Psoas muscle (tissue), 8 donors: ENCODE measurements around the gene DENND1A. TPM values are rescaled to one million over a fixed set of nuclear protein-coding genes. Genes with fewer than 3 reads are reported as not detected.
A peak's percentile ranks its signal among the peaks of the same experiment; 100 is the strongest.

Experiments used
- ATAC-seq, 4 donors: fragments of 200-7000 bp; cut with Tn5 transposase; one replicate each; pipeline ENCODE4 v1.9.1; 2020; ENCODE audit warnings: moderate library complexity in 3 of 4, mild to moderate bottlenecking in 2 of 4
- DNase-seq, 2 donors: peaks; one replicate each; pipeline ENCODE4 v3.0.0-alpha.2; 2020
- H3K27ac ChIP-seq: fragments of 200-600 bp; one replicate; pipeline ENCODE4 v1.8.0; 2022
- H3K27me3 ChIP-seq, 3 donors: fragments of 200-600 bp in 1 of 3; one replicate each; pipeline versions ENCODE4 v1.6.1 to v1.8.0; 2013 to 2022; ENCODE audit warnings: low read length in 2 of 3, mild to moderate bottlenecking in 2 of 3, moderate library complexity in 1 of 3; ENCODE audit not compliant: insufficient read depth in 3 of 3
- H3K36me3 ChIP-seq, 2 donors: fragments of 200-600 bp in 1 of 2; one replicate each; pipeline versions ENCODE4 v1.6.1 to v1.8.0; 2013 to 2022; ENCODE audit warnings: low read depth in 1 of 2, mild to moderate bottlenecking in 1 of 2, moderate library complexity in 1 of 2; ENCODE audit not compliant: insufficient read depth in 1 of 2
- H3K4me1 ChIP-seq: fragments of 200-600 bp; one replicate; pipeline ENCODE4 v1.8.0; 2022
- H3K4me3 ChIP-seq: fragments of 200-600 bp; one replicate; pipeline ENCODE4 v1.8.0; 2022; ENCODE audit warnings: mild to moderate bottlenecking
- H3K9me3 ChIP-seq: fragments of 200-600 bp; one replicate; pipeline ENCODE4 v1.8.0; 2022
- WGBS, 3 donors: extraction: QIAGEN DNeasy Blood & Tissue Kit; methylation state at CpG; one replicate each; pipeline versions ENCODE4 v1.1.6 to v1.1.7; 2013; 5-methylcytosine and 5-hydroxymethylcytosine counted together
- intact Hi-C, 2 donors: fragments of 100-400 bp; cut with DNase I; formaldehyde crosslinking; loops; one replicate each; pipeline versions ENCODE4 v1.11.0 to v1.14.2; 2022
- polyA plus RNA-seq, 3 donors: library from polyadenylated mRNA; stranded (reverse); fragments of 200-250 nt; gene quantifications; one replicate each; pipeline ENCODE4 v1.2.3, GENCODE V29; 2013
- total RNA-seq, 4 donors: library from RNA; stranded (reverse); fragmentation: NEBNext Ultra II Directional in 2 of 4; extraction: Animal tissue kit (Norgen Biotek cat#: 25700) in 2 of 4; gene quantifications; one replicate each; pipeline versions ENCODE4 v1.2.1 to v1.2.4, GENCODE V29; 2021 to 2023
- TF ChIP-seq, protein P1 (sequence below): fragments of 200-600 bp; IDR thresholded peaks from one replicate; pipeline ENCODE4 v1.8.0; 2022; ENCODE audit warnings: antibody characterized with exemption
- donor health status: healthy with polysubstance abuse.
- donor health status: DM: no; HTN: no; CAD: no; lungs with moderate emphysema.
- donor health status: Bipolar disorder and iron deficiency.
- donor health status: healthy.
- donor health status: DM: yes; HTN: yes; CAD: no.
- donor health status: DM: no; HTN: no; CAD: no.
- donor health status: DM: no; HTN: no; CAD: no.
- donor health status: DM: yes; HTN: yes; CAD: no.

DENND1A gene
- total and polyA plus RNA-seq, 7 donors: 6.1 to 17.3 (median 13.9) TPM

DNA sequence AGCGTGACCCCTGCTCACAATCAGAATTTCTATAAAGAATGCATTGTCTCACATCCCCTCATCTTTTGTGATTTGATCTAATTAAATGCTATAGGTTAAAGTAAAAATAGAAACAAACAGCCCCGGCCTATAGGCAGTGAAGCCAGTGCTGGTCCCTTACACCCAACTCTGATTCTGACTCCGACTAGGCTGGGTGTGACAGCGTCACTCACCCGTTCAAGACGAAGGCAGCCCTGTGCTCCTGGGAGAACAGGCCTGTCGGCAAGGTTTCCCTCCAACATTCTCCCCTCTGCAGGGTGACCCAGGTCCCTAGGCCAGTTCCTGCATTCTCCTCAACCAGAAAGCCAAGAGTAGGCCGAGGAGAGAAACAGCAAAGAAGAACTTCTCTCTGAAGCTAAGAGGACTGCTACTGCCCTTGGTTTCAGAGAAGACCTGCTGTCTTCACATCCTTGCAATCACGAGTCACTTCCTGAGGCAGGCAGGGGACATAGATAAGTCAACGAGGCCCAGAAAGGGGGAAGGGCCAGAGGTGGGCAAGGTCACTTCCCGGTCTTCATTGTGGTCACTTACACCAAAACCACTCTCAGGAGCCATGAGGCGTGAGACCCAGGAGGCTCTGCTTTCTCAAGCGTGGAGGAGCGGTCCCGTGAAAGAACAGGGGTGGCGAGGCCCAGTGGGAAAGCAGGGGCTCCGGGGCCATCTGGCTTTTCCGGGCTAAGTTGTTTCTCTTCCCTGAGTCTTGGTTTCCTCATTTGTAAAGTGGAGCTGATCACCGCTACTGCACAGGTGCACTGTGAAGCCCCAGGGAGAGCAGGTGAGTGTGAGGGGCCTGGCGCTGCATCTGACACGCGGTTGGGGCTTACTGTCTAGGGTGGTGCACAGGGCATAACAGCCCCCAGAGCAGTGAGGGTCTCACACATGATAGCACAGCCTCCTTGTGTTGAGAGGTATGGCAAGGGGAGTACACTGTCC lies 373.2 kb downstream of the DENND1A start:
- Histone ChIP-seq H3K36me3 (peaks cover 0 to 15% of the 10 kb centered on the region in 2 donors), H3K4me3 (no peak overlapping the region), H3K4me1 (no peaks in the 10 kb centered on the region), H3K27ac (no peak overlapping the region), H3K9me3 (no peaks in the 10 kb centered on the region), H3K27me3 (no peaks in the 10 kb centered on the region)
- DNase-seq (no peak), ATAC-seq (no peak)
- intact Hi-C loops: no loop called here
- TF ChIP-seq, protein P1, sequence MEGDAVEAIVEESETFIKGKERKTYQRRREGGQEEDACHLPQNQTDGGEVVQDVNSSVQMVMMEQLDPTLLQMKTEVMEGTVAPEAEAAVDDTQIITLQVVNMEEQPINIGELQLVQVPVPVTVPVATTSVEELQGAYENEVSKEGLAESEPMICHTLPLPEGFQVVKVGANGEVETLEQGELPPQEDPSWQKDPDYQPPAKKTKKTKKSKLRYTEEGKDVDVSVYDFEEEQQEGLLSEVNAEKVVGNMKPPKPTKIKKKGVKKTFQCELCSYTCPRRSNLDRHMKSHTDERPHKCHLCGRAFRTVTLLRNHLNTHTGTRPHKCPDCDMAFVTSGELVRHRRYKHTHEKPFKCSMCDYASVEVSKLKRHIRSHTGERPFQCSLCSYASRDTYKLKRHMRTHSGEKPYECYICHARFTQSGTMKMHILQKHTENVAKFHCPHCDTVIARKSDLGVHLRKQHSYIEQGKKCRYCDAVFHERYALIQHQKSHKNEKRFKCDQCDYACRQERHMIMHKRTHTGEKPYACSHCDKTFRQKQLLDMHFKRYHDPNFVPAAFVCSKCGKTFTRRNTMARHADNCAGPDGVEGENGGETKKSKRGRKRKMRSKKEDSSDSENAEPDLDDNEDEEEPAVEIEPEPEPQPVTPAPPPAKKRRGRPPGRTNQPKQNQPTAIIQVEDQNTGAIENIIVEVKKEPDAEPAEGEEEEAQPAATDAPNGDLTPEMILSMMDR: no peak
- WGBS, 3 donors: 87 to 93% (median 93%) methylated on average over 22 of the region's 22 CpGs

DNA sequence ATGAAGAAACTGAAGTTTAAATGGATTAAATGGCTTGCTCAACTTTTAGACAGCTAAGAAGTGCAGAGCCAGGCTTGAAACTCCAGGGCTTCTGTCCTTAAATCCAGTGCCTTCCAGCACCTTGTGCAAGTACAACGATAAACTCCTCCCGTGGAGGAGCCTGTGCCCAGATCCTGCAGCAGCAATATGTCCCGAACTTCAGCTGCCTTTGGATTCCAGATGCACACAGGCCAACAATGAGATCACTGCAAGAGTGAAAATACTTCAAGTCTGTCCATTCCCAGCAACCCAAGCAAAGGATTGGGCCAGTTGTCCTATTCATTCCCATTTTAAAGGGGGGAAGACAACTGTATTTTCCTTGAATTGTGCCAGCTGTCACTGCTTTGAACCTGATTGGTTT lies 374.3 kb downstream of the DENND1A start:
- Histone ChIP-seq H3K9me3 (no peaks in the 10 kb centered on the region), H3K27me3 (no peaks in the 10 kb centered on the region), H3K27ac (no peak overlapping the region), H3K4me3 (no peak overlapping the region), H3K36me3 (peaks cover 0 to 15% of the 10 kb centered on the region in 2 donors), H3K4me1 (no peaks in the 10 kb centered on the region)
- ATAC-seq (peak in 2 of 4 donors; percentile 17 to 42), DNase-seq (no peak)
- TF ChIP-seq, protein P1: no peak
- 32 to 36% (median 34%) methylated on average over 3 of the region's 3 CpGs for WGBS, 3 donors
- intact Hi-C loops: no loop called here

DNA sequence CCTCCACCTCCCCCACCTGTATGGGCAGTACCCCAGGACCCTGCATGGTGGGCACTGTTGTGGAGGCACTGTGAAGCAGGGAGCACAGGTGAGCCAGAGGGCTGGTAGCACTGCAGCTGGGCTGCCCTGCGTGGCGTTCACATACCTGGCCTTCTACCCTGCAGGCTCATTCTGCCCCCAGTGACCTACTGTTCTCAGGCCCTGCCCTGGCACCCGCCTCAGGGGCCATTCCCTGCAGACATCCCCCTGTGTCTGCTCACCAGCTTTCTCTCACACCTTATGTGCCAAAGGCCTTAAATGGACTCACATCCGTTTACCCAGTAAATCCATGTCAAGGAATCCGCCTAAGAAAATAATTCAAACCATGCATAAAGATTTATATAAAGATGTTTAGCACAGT lies 377.4 kb downstream of the DENND1A start:
- Histone ChIP-seq H3K36me3 (peaks cover 0 to 14% of the 10 kb centered on the region in 2 donors), H3K4me1 (no peaks in the 10 kb centered on the region), H3K9me3 (no peaks in the 10 kb centered on the region), H3K27ac (no peak overlapping the region), H3K4me3 (no peak overlapping the region), H3K27me3 (no peaks in the 10 kb centered on the region)
- 97 to 98% (median 98%) methylated on average over 5 of the region's 5 CpGs for WGBS, 3 donors
- ATAC-seq (no peak), DNase-seq (no peak)
- TF ChIP-seq, protein P1: no peak
- intact Hi-C loops: no loop called here

DNA sequence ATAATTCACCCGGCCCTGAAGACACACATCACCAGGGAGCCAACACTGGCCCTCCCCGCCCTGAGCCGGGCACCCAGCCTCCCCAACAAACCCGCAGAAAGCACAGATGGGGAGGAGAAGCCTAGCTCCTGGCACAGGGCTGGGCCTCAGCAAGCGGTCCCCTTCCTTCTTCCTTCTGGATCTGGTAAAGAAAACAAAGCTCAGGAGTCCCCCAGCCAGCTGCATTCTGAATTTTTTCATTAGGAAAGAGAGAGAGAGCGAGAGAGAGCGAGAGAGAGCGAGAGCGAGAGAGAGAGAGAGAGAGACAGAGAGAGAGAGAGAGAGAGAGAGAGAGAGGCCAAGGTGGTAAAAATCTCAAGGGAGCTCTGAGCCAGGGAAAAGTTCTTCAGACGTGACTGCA lies 378.2 kb downstream of the DENND1A start:
- H3K36me3 ChIP-seq: peaks cover 0 to 6% of the 10 kb centered on the region in 2 donors
- H3K27ac ChIP-seq: no peak overlapping the region
- no peaks in the 10 kb centered on the region for H3K9me3 ChIP-seq
- TF ChIP-seq, protein P1: no peak
- no peak overlapping the region for H3K4me3 ChIP-seq
- H3K4me1 ChIP-seq: no peaks in the 10 kb centered on the region
- 89 to 91% (median 90%) methylated on average over 10 of the region's 10 CpGs for WGBS, 3 donors
- intact Hi-C loops: no loop called here
- no peak for ATAC-seq
- no peaks in the 10 kb centered on the region for H3K27me3 ChIP-seq
- DNase-seq: no peak
